PC-3 (cell line): ENCODE results near the gene GATM.

ENCODE experiments used
- CTCF ChIP-seq: fragments of 300-600 bp; sonication (generic); conservative IDR thresholded peaks from 2 replicates; pipeline ENCODE4 v1.5.1; 2017; ENCODE audit warnings: antibody characterized with exemption, low read depth, mild to moderate bottlenecking, low read length
- EZH2 ChIP-seq: fragments of 300-600 bp; sonication (generic); IDR thresholded peaks from one replicate; pipeline ENCODE4 v1.6.1; 2017; ENCODE audit warnings: antibody characterized with exemption, mild to moderate bottlenecking, low read length; ENCODE audit not compliant: unreplicated experiment

- TF ChIP-seq CTCF (no peak), EZH2 (no peak)
Measured at GRCh38 chr15:45387380-45388007, 9.2 kb upstream of the GATM start.
